ENCODE data around the gene NFIB. TPM values are rescaled to one million over a fixed set of nuclear protein-coding genes. Genes with fewer than 3 reads are reported as not detected.

Gene NFIB
- total and polyA plus RNA-seq, 8 donors: 8.9 to 65.0 (median 45.7) TPM

GRCh38 chr9:14111696-14112095, 202.2 kb downstream of the NFIB start:
- 98 to 100% methylated on average over 1 of the region's 1 CpG for WGBS, 2 donors
- intact Hi-C loops (cut with DNase I): no loop called here
- no peak for TF ChIP-seq CTCF (IDR thresholded peaks at IDR 0.05)
- H3K36me3 ChIP-seq: peaks cover 0 to 32% (median 9%) of the 10 kb centered on the region in 3 donors
- no peaks in the 10 kb centered on the region for H3K27me3 ChIP-seq
- H3K4me1 ChIP-seq: peaks cover 10 to 13% (median 10%) of the 10 kb centered on the region in 3 donors
- H3K4me3 ChIP-seq: no peak overlapping the region
- DNase-seq (no peak), FAIRE-seq (no peak), ATAC-seq (no peak)
- H3K27ac ChIP-seq: no peak overlapping the region
- H3K9me3 ChIP-seq: no peaks in the 10 kb centered on the region

GRCh38 chr9:14107977-14108376, 206.0 kb downstream of the NFIB start:
- no peak for DNase-seq
- no peak for FAIRE-seq
- peak; percentile 92 to 96 (median 94) for ATAC-seq
- WGBS, 2 donors: 24 to 36% methylated on average over 3 of the region's 3 CpGs
- Histone ChIP-seq H3K36me3 (peaks cover 0 to 12% (median 0%) of the 10 kb centered on the region in 3 donors), H3K4me3 (no peak overlapping the region), H3K9me3 (no peaks in the 10 kb centered on the region), H3K4me1 (peaks cover 10 to 22% (median 16%) of the 10 kb centered on the region in 3 donors), H3K27ac (peak overlapping the region in 2 of 4 donors; percentile 46 to 81), H3K27me3 (no peaks in the 10 kb centered on the region)
- intact Hi-C loops (cut with DNase I): no loop called here
- TF ChIP-seq CTCF (IDR thresholded peaks at IDR 0.05): no peak

GRCh38 chr9:14107495-14107894, 206.4 kb downstream of the NFIB start:
- DNase-seq (no peak), ATAC-seq (peak in 3 of 4 donors; percentile 51 to 61 (median 59)), FAIRE-seq (no peak)
- H3K4me3 ChIP-seq: no peak overlapping the region
- H3K9me3 ChIP-seq: no peaks in the 10 kb centered on the region
- H3K36me3 ChIP-seq: peaks cover 0 to 8% (median 0%) of the 10 kb centered on the region in 3 donors
- H3K27me3 ChIP-seq: no peaks in the 10 kb centered on the region
- peak overlapping the region in 2 of 4 donors; percentile 46 to 81 for H3K27ac ChIP-seq
- peaks cover 13 to 22% (median 16%) of the 10 kb centered on the region in 3 donors for H3K4me1 ChIP-seq
- intact Hi-C loops (cut with DNase I): no loop called here
- no peak for TF ChIP-seq CTCF (IDR thresholded peaks at IDR 0.05)

DNA sequence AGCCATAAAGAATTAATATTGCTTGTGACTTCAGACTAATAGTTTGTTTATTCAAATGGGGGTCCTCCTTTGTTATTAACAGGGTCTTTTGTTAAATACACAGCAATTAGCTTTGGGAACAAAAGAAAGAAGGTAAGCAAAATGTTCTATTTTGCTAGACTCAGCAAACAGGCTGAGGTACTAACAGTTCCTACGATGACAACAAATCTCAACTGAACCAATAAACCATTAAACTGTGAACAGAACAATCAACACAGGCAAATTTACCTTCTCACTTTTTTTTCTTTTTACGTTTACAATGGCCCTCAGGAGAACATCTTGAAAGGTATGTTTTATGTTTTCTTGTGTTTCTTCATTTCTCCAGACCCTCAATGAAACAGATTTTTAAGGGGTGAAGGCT, 207.2 kb downstream of the NFIB start:
- Histone ChIP-seq H3K9me3 (no peaks in the 10 kb centered on the region), H3K4me3 (no peak overlapping the region), H3K27me3 (no peaks in the 10 kb centered on the region), H3K27ac (peak overlapping the region in 1 of 4 donors; percentile 81), H3K4me1 (peaks cover 13 to 22% (median 16%) of the 10 kb centered on the region in 3 donors), H3K36me3 (peaks cover 0 to 5% (median 0%) of the 10 kb centered on the region in 3 donors)
- FAIRE-seq (no peak), DNase-seq (no peak), ATAC-seq (peak in 3 of 4 donors; percentile 31 to 53 (median 50))
- intact Hi-C loops (cut with DNase I): no loop called here
- 57 to 58% methylated on average over 2 of the region's 2 CpGs for WGBS, 2 donors
- TF ChIP-seq CTCF (IDR thresholded peaks at IDR 0.05): no peak

GRCh38 chr9:14104496-14104895, 209.4 kb downstream of the NFIB start:
- Histone ChIP-seq H3K27me3 (no peaks in the 10 kb centered on the region), H3K9me3 (no peaks in the 10 kb centered on the region), H3K27ac (no peak overlapping the region), H3K4me1 (peaks cover 13 to 22% (median 16%) of the 10 kb centered on the region in 3 donors), H3K4me3 (no peak overlapping the region), H3K36me3 (no peaks in the 10 kb centered on the region)
- no peak for TF ChIP-seq CTCF (IDR thresholded peaks at IDR 0.05)
- ATAC-seq (no peak), FAIRE-seq (no peak), DNase-seq (no peak)
- 86 to 90% methylated on average over 3 of the region's 3 CpGs for WGBS, 2 donors
- intact Hi-C loops (cut with DNase I): no loop called here

All from pancreas (tissue), 10 donors.